ENCODE measurements around the gene STC2.
"Not testable (repeated sequence)": the region's sequence is repeated elsewhere in the genome, so short reads cannot be mapped to it uniquely, and the experiment has no call there.

The STC2 gene

DNA sequence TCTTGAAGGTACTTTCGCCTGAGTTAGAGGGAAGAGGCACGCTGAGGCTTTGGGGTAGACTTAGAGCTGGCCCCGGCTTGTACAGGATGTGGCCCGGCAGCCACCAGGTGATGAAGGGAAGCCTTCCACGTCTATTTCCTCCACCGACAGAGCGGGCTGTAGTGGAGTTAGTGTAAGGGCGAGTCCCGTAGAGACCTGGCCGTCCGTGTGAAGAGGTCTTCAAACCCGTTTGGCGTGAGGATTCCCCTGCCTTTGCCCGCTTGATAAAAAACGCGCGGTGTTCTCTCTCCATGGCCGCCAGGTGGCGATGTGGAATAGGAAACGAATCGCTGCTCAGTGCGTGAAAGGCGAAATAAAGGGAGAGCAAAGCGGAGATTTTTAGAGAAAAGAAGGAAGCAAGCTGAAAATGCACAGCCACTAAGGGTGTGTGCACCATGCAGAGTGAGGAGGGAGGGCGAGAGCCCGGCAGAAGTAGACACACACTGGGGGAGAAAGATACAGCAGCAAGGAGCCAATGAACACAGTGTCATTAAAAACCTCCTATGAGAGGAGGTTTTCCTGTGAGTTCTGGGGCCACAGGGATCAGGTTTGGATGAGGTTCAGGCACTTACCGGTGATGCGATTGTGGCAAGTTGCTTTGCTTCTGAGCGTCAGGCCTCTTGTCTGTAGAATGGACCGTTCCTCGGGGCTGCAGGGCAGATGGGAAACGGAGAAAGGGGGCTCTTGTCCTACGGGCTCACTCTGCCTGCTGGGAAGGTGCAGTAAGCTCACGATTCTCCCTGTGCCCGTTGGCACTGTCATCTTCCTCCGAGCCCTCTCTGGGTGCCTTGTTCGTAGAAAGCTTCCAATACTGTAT lies 34.2 kb downstream of the STC2 start:
- peak; percentile 79 for DNase-seq

DNA sequence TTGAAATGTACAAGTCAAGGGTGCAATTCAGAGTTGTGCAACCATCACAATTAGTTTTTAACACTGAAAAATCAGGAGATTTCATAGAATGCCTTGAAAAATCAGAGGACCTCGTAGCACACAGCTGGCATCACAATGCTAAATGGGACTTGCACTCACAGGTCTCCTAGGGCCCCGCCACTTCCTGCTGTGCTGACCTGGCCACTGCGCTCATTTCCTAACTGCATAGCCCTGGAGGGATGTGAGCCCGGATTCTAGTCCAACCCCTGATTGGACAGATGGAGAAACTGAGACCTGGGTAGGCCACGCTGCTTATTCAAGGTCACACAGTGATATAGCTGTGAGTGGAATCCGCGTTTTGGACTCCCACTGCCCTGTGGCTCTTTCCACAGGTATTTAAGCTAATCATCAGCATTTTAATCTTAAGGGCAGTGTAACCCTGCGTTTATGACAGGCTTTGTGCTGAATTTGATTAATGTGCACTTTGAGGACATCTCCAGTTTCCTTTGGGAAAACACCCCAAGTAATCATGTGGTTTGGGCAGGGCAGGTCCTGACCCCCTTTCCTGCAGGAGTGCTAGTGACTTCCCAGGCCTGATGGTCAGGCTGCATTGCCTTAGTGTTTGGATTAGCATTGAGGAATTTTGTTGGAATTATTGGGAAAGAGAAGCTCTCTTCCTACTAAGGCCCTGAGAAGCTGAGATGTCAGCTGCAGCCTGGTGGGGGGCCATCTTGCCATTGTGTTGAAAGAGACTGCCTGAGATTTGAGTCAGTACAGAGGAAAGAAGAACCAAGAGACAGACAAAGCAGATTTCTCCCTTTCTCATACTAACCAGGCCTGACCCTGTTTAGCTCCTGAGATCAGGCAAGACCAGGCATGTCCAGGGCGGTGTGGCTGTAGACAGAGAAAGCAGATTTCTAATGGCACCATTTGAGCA lies 36.2 kb downstream of the STC2 start:
- no peak for DNase-seq

DNA sequence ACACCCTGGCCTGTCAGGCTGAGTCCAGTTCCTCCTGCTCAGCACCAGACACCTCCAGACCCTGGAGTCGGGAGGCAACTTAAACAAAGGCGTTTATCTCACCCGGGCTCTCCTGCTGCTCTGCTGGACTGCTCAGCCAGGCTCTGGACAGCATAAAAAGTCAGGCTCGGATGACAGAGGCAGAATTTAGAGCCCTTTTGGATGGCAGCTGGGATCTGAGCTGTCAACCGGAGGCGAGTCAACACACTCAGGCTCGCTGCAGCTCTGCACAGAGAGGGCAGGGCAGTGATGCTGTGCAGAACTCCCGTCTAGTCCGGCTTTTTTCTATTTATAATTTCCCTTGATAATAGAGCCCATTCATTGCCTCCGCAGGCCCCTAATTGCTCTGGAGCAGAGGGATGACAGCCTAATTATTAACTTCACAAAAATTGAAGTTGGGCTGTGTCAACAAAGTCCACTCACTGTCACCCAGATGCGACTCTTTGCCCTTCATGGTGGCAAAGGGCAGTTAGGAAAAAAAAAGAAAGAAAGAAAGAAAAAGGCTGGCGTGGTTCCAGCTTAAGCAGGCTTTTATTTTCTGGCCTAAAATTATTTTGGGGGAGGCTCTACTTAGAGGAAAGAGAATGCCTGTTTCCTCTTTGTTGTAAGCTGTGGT lies 37.6 kb downstream of the STC2 start:
- no peak for DNase-seq

DNA sequence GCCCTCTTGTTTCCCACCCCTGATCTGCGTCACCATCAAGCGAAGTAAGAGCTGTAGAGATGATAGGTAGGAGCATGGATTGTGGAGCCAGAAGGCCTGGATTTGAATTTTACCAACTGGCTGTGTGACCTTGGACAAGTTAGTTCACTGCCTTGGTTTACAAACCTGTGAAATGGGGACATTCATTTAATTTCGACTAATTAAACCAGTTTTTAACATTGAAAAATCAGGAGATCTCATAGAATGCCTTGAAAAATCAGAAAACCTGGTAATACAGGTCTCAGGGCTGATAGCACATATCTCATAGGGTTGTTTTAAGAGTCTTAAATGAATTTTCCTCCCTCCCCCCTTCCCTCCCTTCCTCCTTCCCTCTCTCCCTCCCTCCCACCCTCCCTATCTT lies 38.8 kb downstream of the STC2 start:
- DNase-seq, result no peak

DNA sequence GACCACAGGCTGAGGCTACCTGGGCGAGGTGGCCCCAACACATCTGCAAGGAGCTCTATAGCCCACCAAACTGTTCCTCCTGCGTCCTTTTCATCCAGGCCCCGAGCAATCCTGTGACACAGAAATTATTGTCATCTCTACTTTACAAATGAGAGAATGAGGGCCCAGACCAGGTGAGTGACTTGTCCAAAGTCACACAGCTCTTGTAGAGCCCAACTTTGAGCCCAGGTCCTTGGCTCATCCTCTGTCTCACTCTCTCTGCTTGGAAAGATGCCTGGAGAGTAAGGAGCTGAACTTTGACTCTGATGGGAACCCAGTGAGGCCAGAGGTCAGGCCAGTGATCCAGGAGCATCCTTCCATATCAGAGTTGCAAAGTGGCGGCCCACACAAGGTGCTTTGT lies 39.6 kb downstream of the STC2 start:
- DNase-seq, result no peak

DNA sequence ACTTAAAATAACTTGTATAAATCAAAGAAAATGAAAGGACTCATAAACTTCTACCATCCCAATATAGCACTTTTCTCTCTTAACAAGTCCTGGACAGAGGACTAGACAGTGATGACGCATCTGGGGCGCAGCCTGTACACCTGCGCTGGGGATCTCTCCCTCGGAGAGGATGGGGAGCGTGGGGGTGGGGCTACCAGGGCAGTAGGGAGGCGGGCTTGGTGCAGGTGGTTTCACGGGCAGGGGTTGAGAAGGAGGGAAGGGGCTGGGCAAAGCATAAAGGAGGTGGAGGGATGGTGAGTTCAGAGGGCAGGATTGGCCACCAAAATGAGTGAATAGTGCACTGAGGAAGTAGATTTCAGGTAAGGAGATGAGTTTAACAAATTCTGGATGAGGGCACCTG lies 41.1 kb downstream of the STC2 start:
- no peak for DNase-seq

DNA sequence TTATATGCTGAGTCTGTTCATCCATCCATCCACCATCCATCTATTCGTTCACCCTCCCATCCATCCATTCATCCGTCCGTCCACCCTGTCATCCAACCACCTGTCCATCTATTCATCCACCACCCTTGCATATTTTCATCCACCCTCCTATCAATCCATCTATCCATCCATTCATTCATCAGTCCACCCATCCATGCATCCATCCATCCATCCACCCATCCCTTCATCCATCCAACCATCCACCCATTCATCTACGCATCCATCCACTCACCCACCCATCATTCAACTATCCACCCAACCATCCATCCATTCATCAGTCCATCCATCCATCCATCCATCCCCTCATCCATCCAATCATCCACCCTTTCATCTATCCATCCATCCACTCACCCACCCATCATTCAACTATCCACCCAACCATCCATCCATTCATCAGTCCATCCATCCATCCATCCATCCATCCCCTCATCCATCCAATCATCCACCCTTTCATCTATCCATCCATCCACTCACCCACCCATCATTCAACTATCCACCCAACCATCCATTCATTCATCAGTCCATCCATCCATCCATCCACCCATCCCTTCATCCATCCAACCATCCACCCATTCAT lies 43.8 kb downstream of the STC2 start:
- DNase-seq, result not testable (repeated sequence)

DNA sequence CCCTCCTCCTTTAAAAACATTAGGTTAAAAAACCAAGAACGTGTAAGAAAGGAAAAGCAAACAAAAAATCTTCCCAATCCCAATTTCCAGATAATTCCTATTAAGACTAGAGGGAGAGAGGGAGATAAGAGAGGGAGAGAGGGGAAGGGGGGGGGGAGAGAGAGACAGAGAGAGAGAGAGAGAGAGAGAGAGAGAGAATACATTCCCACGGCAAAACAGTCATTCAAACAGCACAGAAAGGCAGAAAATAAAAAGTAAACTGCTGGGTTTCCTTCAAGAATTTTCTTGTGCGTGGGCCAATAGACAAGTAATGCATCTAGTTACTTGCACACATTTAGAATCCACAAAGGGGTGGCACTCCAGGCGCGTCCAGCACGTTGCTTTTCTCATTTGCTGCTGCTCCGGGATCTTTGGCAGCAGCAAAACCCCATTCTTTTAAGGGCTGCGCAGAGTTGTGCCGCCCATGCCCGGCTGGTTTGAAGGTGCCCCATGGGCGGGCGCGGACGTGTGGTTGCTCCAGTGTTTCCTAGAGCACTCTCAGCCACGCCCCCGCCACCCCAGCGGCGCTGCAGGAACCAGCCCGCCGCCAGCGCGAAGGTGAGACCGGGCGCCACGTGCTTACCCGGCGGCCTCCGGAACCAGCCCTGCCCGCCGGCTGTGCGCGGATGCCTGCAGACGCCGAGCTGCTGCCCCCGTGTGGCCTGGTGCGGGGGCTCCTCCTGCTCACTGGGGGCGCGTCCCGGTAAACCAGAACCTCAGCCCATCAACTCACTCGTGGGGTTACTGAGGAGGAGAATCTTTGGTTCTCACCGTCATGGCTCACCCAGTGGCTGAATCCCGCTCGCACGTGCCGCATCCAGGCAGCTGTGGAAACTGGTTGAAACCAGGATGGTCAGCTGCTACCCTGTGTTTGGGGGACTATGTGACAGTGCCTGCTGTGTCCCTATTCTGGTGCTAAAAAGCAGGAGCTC lies 44.6 kb downstream of the STC2 start:
- DNase-seq, result peak; percentile 58

DNA sequence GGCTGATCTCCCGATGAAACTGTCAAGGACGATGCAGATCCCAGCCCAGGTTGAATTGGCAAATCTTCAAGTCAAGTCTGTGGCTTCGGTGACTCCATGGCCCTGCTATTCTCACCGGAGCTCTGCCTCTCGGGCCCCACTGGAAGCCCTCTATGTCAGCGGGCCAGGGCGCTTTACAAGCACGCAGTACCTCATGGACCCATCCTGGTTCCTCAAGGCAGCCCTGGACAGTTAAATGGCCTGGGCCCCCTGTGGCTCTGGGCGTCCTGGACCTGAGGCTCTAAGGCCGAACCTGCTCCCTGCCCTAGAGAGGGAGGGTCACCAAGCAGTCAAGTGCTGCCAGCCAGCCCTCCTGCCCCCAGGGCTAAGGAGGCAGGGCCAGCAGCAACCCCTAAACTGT lies 45.3 kb downstream of the STC2 start:
- no peak for DNase-seq

DNA sequence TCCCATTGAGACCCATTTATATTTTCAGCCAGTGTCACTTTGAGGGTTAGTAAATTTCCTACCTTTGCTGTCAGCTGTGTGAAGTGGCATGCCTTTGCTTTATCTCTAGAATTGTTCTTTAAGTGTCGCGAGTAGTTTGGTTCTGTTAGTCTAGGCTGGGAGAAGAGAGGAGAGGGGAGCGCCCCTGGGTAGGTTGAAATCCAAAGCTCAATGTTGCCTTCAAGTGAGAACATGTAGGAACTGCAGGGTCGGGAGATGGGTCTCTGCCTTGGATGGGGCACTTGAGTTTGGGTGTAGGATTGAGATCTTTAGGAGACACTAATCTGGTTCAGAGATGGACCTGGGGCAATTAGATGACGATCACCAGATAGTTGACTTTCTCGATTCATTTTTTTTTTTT lies 46.3 kb downstream of the STC2 start:
- DNase-seq, result no peak

DNA sequence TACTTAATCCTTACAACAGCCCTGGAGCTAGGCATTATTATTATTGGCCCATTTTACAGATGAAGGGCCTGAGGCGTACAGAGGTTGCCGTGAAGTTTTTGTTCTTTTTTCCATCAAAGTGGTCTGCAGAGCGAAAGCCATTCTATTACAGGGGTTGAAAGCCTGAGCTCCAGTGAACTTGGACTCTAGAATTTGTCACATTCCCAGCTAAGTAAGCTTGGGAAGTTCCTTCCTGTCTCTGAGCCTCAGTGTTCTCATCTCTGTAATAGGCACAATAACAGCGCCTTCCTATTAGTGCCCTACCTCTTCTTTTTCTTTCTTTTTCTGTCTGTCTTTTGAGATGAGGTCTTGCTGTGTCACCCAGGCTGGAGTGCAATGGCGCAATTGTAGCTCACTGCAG lies 49.0 kb downstream of the STC2 start:
- DNase-seq, result no peak

DNA sequence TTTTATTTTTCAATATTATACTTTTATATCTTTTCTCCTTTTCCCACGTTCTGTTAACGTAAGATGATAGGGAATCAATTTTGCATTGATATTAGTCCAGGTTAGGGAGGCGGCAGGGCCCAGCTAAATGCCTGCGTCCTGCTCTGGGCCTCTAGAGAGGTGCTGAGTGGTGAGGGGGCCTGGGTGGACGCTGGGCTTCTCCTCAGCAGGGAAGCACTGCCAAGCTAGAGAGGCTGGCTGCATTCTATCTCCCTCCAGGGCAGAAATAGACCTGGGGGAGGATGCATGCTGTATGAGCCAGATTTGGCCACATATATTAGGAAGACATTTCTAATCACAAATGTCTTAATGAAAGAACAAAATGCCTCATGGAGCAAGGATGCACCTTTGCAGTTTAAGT lies 49.6 kb downstream of the STC2 start:
- no peak for DNase-seq

DNA sequence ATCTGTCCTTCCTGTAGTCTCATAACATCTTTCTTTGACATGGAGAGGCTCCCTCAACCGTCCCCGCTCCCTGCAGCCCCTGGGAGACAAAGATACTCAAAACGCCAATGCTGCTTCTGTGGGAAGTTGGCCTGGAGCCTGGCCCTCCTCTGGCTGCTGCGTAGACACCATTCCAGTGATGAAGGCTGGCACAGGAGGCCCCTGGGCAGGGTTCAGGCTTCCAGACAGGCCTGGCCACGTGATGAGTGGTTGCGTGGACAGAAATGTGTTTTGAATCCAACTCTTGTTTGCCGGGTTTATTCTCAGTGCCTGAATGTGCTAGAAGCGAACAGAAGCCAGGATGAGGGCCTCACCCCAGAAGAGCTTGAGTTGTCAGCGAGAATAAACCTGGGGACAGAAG lies 50.0 kb downstream of the STC2 start:
- DNase-seq, result no peak

DNA sequence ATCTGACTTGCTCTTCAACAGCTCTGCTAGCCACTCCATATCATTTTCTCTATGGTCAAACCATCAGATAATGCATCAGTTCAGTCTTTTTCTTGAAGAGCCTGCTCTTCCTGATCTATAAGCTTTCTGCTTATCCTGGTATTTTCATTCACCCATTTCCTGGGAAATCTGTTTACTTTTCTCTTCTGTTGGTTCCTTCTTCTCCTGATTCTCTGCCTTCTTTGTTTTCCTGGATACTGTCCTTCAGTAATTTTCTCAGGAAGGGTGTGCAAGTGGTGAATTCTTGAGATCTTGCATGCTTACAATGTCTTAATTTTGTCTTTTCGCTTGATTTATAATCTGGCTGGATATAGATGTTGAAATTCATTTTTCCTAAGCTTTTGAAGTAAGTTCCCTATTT lies 53.4 kb downstream of the STC2 start:
- no peak for DNase-seq

DNA sequence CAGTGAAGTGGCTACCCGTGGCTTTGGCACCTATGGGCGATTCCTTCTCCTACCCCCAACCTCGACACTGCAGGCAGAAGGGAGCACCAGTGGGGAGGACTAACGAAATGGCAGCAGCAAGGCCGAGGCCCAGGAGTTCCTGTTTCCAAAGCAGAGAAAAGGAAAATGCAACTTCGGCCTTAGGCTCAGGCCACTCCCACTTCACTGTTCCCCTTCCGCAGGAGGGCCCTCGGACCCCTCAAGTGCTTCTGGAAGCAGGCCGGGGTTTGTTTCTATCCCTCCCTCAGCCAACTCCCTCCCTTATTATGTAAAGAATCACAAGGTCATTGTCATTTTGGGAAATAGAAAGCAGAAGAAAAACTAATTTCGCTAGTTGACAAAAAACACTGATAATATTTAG lies 56.8 kb downstream of the STC2 start:
- no peak for DNase-seq

DNA sequence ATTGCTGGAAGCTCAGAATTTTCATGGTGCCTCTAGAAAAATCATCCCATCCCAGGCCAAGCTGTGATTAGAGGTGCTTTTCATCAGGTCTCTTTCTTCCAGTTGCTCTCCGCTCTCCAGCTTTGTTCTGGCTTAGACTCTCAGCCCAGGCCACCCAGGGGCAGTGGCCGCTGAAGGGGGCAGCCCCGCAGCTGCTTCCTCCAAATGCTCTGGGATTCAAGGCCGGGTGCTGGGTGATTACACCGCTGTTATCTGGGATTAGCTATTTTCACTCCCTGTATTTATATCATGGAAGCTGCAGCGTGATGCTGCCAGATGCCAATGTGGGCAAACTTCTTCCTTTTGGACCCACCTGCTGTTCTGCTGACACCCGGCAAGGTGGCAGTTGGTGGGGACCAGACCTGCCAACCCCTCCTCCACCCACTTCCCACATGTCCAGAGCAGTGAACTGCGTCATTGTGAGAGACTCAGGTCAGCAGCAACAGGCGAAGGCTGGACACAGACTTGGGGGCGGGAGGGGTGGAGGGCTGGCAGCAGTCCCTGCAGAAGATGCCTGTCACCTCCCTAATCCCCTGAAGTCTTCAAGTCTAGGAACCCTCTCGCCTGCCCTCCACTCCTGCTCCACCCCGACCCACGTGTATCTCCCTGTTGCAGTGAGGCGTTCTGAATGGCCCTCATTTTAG lies 59.3 kb downstream of the STC2 start:
- no peak for DNase-seq

DNA sequence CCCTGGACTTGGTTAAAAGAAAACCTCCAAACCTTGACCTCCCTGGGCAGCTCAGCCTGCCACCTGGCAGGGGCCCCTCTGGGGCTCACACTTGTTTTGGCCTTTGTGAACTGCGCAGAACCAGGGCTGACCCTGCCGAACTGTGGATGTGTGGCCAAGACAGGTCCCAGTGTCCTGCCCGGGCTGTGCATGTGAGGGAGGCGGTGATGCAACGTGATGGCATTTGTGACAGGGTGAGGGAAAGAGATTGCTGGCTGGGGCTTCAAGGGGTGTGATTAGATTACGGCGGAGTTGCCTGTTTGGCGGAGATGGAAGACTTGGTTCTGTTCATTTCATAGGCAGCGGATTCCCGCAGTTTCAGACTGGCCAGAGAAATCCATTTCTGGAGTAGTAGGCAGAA lies 62.8 kb downstream of the STC2 start:
- no peak for DNase-seq
